Nephron (organoid): ENCODE results near the gene THADA.
A peak's percentile ranks its signal among the peaks of the same experiment; 100 is the strongest.
"Not testable (repeated sequence)": the region's sequence is repeated elsewhere in the genome, so short reads cannot be mapped to it uniquely, and the experiment has no call there.

ENCODE experiments used
- H3K27ac Mint-ChIP-seq, 3 experiments: 2 replicates each; pipeline ENCODE4 v1.8.0; 2020; ENCODE audit warnings: mixed read lengths in 3 of 3, mild to moderate bottlenecking in 2 of 3, moderate library complexity in 1 of 3
- H3K27me3 Mint-ChIP-seq: 2 replicates; pipeline ENCODE4 v1.8.0; 2021; ENCODE audit warnings: low read depth, mild to moderate bottlenecking, moderate library complexity, mixed read lengths
- H3K36me3 Mint-ChIP-seq: 2 replicates; pipeline ENCODE4 v1.8.0; 2020; ENCODE audit warnings: low read depth, mixed read lengths
- H3K4me1 Mint-ChIP-seq: 2 replicates; pipeline ENCODE4 v1.8.0; 2020; ENCODE audit warnings: mixed read lengths
- H3K4me3 Mint-ChIP-seq, 3 experiments: 2 replicates each; pipeline ENCODE4 v1.8.0; 2020; ENCODE audit warnings: mild to moderate bottlenecking in 3 of 3, mixed read lengths in 3 of 3, moderate library complexity in 2 of 3
- H3K9me3 Mint-ChIP-seq: 2 replicates; pipeline ENCODE4 v1.8.0; 2020; ENCODE audit warnings: mixed read lengths
- CTCF ChIP-seq, 3 experiments: fragments of 200-600 bp; sonication (generic); IDR thresholded peaks; one replicate each; pipeline ENCODE4 v1.5.0; 2021; ENCODE audit warnings: antibody characterized with exemption in 3 of 3; ENCODE audit not compliant: unreplicated experiment in 3 of 3

The THADA gene

GRCh38 chr2:43450617-43451016 is 145.2 kb downstream of the THADA start:
- Mint-ChIP-seq H3K4me3 (no peak overlapping the region), H3K27ac (peak overlapping the region; percentile 14 to 58 (median 20)), H3K9me3 (peaks cover 8% of the 10 kb centered on the region), H3K4me1 (peaks cover 44% of the 10 kb centered on the region), H3K27me3 (no peaks in the 10 kb centered on the region), H3K36me3 (peaks cover 29% of the 10 kb centered on the region)
- TF ChIP-seq CTCF (IDR thresholded peaks at IDR 0.05; ENCODE audit: unreplicated experiment in 3 of 3) = no peak

GRCh38 chr2:43448822-43449110 is 147.1 kb downstream of the THADA start:
- Mint-ChIP-seq H3K4me3 (no peak overlapping the region), H3K4me1 (peaks cover 51% of the 10 kb centered on the region)

GRCh38 chr2:43448011-43448821 is 147.6 kb downstream of the THADA start:
- no peak for TF ChIP-seq CTCF (IDR thresholded peaks at IDR 0.05; ENCODE audit: unreplicated experiment in 3 of 3)
- Mint-ChIP-seq H3K27ac (peak overlapping the region in 1 of 3 experiments; percentile 28), H3K4me1 (peaks cover 55% of the 10 kb centered on the region), H3K36me3 (peaks cover 29% of the 10 kb centered on the region), H3K27me3 (no peaks in the 10 kb centered on the region), H3K9me3 (peaks cover 8% of the 10 kb centered on the region), H3K4me3 (no peak overlapping the region)

More at GRCh38 chr2:43448822-43449110, 147.1 kb downstream of the THADA start:
- peak overlapping the region in 1 of 3 experiments; percentile 28 for H3K27ac Mint-ChIP-seq
- H3K36me3 Mint-ChIP-seq = peaks cover 29% of the 10 kb centered on the region
- no peaks in the 10 kb centered on the region for H3K27me3 Mint-ChIP-seq
- peaks cover 8% of the 10 kb centered on the region for H3K9me3 Mint-ChIP-seq
- no peak for TF ChIP-seq CTCF (IDR thresholded peaks at IDR 0.05; ENCODE audit: unreplicated experiment in 3 of 3)

- H3K4me1 Mint-ChIP-seq = peaks cover 50% of the 10 kb centered on the region
Observed at GRCh38 chr2:43446755-43447154, 149.1 kb downstream of the THADA start.

GRCh38 chr2:43445781-43446180 is 150.1 kb downstream of the THADA start:
- Mint-ChIP-seq H3K36me3 (peaks cover 24% of the 10 kb centered on the region), H3K9me3 (peaks cover 8% of the 10 kb centered on the region), H3K4me3 (no peak overlapping the region), H3K27me3 (no peaks in the 10 kb centered on the region), H3K4me1 (peaks cover 50% of the 10 kb centered on the region), H3K27ac (peak overlapping the region; percentile 85 to 89 (median 85))
- no peak for TF ChIP-seq CTCF (IDR thresholded peaks at IDR 0.05; ENCODE audit: unreplicated experiment in 3 of 3)

More at GRCh38 chr2:43446755-43447154, 149.1 kb downstream of the THADA start:
- Mint-ChIP-seq H3K27ac (peak overlapping the region; percentile 1 to 89 (median 55)), H3K36me3 (peaks cover 29% of the 10 kb centered on the region)
- peak in 1 of 3 experiments; percentile 14 for TF ChIP-seq CTCF (IDR thresholded peaks at IDR 0.05; ENCODE audit: unreplicated experiment in 3 of 3)
- H3K4me3 Mint-ChIP-seq, H3K27me3 Mint-ChIP-seq, H3K9me3 Mint-ChIP-seq: not testable (repeated sequence)
